22Rv1 (cell line): Measurements from ENCODE around the gene CPT1A.

Experiments used
- ZFX ChIP-seq: fragments of 450-650 bp; IDR thresholded peaks from 2 replicates; pipeline ENCODE4 v1.6.1; 2017; ENCODE audit warnings: antibody characterized with exemption, borderline replicate concordance
- TF ChIP-seq, protein P1 (sequence below): fragments of 450-650 bp; IDR thresholded peaks from 2 replicates; pipeline ENCODE4 v1.5.1; 2017; ENCODE audit warnings: mild to moderate bottlenecking

DNA sequence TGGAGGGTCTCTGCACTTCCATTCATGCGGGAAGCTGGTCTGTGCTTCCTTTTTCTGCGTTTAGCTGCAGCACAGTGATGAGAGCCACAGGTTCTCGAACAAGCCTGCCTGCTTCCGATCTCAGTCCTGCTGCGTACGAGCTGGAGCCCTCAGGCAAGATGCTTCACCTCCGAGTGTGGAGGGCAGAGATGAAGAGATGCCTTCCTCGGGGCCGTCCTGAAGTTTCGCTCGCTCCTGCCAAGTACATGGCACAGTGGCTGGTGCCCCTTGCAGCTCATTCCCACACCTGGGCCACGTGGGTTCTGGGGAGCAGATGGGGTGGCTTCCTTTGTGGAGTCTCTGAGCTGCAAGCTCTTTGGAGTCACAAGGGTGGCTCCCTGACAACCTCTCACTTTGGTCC lies 70.9 kb downstream of the CPT1A start:
- TF ChIP-seq, protein P1, sequence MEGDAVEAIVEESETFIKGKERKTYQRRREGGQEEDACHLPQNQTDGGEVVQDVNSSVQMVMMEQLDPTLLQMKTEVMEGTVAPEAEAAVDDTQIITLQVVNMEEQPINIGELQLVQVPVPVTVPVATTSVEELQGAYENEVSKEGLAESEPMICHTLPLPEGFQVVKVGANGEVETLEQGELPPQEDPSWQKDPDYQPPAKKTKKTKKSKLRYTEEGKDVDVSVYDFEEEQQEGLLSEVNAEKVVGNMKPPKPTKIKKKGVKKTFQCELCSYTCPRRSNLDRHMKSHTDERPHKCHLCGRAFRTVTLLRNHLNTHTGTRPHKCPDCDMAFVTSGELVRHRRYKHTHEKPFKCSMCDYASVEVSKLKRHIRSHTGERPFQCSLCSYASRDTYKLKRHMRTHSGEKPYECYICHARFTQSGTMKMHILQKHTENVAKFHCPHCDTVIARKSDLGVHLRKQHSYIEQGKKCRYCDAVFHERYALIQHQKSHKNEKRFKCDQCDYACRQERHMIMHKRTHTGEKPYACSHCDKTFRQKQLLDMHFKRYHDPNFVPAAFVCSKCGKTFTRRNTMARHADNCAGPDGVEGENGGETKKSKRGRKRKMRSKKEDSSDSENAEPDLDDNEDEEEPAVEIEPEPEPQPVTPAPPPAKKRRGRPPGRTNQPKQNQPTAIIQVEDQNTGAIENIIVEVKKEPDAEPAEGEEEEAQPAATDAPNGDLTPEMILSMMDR, result no peak
- TF ChIP-seq ZFX, result no peak
